Fibroblast of the aortic adventitia (primary cell): ENCODE data around the gene HEPACAM2. TPM values are rescaled to one million over a fixed set of nuclear protein-coding genes. Genes with fewer than 3 reads are reported as not detected.

ENCODE experiments used
- DNase-seq: peaks from one replicate; pipeline ENCODE4 v3.0.0-alpha.2; 2010; ENCODE audit warnings: low read depth
- H3K4me3 ChIP-seq: 2 replicates; pipeline ENCODE4 v1.5.1; 2011; ENCODE audit warnings: low read depth, mild to moderate bottlenecking, control low read depth, low read length, moderate library complexity
- total RNA-seq: library from RNA; depleted of rRNA; stranded (reverse); fragments of >200 nt; gene quantifications from 2 replicates; pipeline ENCODE4 v1.2.3, GENCODE V29; 2012; ENCODE audit warnings: low replicate concordance
- TF ChIP-seq, protein P1 (sequence below): IDR thresholded peaks from 2 replicates; pipeline ENCODE4 v1.5.1; 2011; ENCODE audit warnings: mild to moderate bottlenecking, low read length, control low read depth, inconsistent platforms; ENCODE audit not compliant: insufficient read depth

Gene HEPACAM2
- total RNA-seq, 1 donor: not detected

DNA sequence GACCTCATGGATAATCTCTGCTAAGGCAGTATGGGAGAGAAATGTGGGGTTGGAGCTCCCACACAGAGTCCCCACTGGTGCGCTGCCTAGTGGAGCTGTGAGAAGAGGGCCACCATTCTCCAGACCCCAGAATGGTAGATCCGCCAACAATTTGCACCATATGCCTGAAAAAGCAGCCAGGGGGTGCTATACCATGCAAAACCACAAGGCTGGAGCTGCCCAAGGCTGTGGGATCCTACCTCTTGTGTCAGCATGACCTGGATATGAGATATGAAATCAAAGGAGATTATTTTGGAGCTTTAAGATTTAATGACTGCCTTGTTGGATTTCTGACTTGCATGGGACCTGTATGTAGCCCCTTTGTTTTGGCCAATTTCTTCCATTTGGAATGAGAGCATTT is 51.0 kb downstream of the HEPACAM2 start:
- TF ChIP-seq, protein P1, sequence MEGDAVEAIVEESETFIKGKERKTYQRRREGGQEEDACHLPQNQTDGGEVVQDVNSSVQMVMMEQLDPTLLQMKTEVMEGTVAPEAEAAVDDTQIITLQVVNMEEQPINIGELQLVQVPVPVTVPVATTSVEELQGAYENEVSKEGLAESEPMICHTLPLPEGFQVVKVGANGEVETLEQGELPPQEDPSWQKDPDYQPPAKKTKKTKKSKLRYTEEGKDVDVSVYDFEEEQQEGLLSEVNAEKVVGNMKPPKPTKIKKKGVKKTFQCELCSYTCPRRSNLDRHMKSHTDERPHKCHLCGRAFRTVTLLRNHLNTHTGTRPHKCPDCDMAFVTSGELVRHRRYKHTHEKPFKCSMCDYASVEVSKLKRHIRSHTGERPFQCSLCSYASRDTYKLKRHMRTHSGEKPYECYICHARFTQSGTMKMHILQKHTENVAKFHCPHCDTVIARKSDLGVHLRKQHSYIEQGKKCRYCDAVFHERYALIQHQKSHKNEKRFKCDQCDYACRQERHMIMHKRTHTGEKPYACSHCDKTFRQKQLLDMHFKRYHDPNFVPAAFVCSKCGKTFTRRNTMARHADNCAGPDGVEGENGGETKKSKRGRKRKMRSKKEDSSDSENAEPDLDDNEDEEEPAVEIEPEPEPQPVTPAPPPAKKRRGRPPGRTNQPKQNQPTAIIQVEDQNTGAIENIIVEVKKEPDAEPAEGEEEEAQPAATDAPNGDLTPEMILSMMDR: peak; percentile 3
- DNase-seq: no peak
- no peak overlapping the region for H3K4me3 ChIP-seq

DNA sequence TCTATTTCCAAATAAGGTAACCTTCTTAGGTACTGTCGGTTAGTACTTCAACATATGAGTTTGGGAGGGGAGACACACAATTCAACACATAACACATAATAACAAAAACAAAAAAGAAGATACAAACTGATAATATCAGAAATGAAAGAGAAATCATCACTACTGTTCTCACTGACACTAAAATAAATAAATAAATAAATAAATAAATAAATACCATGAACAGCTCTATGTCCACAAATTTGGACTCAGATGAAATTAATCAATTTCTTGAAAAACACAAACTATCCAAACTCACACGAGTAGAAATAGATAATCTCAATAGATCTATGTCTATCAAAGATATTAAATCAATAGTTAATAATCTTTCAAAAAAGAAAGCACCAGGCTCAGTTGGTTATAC is 53.6 kb downstream of the HEPACAM2 start:
- H3K4me3 ChIP-seq: no peak overlapping the region
- DNase-seq: no peak
- TF ChIP-seq, protein P1: no peak

DNA sequence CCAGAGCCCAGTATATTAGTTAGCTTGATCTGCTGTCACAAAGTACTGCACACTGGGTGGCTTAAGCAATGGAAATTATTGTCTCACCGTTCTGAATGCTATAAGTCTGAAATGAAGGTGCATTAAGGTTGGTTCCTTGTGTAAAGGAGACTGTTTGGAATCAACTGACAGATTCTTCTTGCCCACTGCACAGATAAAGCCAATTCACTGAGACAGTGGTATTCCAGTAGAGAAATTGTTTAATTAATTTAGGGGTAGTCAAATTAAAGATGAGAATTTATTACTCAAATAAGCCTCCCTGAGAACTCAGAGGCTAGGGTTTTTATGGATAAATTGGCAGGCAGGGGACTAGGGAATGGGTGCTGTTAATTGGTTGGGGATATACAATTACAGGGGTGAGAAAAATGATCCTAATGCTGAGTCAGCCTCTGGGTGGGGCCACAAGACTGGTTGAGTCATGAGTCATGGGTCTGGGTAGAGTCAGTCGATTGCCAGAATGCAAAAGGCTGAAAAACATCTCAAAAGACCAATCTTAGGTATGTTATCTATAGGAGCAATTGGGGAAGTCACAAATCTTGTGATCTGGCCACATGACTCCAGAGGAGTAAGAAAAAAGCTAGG is 54.6 kb downstream of the HEPACAM2 start:
- TF ChIP-seq, protein P1: no peak
- peak; percentile 21 for DNase-seq
- no peak overlapping the region for H3K4me3 ChIP-seq

DNA sequence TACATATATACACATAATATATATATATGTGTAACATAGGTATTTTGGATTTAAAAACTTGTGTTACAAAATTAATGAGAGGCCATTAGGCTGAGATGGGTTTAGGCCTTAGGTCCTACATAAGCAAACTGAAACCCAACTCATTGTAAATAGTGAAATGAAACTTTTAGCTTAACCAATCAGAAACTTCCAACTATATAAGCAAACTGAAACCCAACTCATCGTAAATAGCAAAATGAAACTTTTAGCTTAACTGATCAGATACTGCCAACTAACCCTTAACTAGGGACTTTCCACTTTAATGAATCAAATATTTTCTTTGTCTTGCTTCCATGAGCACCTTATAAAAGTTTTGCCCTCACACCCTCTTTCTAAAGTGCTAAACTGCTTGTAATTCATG is 60.8 kb downstream of the HEPACAM2 start:
- H3K4me3 ChIP-seq: no peak overlapping the region
- TF ChIP-seq, protein P1: no peak
- DNase-seq: no peak

DNA sequence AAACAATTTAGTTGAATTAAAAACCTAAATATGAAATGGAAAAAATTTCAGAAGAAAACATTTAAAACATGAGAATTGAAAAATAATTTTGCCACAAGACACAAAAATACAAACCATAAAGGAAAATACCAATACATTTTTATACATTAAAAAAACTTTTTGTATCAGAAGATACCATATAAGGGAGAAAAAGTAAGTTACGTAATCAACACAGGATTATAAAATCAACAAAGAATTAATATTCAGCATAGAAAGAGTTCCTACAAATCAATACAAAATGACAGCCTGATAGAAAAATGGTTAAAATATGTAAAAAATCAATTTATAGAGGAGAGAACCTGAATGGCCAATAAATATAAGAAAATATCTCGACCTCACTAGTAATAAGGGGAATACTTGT is 61.5 kb downstream of the HEPACAM2 start:
- no peak for DNase-seq
- TF ChIP-seq, protein P1: no peak
- H3K4me3 ChIP-seq: no peak overlapping the region

DNA sequence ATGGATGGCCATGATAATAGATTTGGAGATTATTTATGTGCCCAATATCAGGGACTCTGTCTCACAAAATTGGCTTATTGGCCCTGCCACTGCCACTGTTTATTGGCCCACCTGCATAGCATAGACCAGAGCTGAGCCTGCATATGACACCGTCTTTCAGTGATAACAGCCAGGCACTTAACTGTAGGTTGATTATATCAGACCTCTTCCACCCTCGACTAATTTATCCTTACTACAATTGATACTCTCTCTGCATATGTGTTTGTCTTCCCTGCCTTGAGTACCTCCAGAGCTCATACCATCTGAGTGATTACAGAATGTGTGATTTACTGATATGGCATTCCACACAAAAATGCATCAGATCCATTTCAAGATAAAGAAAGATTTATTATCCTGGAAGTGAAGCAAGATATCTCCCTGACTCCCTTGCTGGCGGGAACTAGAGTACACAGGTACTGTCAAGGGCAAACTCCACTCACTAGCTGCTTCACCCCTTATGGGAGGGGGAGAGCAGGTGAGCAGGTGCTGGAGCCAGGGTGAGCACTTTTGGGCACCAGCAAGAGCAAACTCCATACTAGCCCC is 65.0 kb downstream of the HEPACAM2 start:
- TF ChIP-seq, protein P1: no peak
- H3K4me3 ChIP-seq: no peak overlapping the region
- DNase-seq: no peak

DNA sequence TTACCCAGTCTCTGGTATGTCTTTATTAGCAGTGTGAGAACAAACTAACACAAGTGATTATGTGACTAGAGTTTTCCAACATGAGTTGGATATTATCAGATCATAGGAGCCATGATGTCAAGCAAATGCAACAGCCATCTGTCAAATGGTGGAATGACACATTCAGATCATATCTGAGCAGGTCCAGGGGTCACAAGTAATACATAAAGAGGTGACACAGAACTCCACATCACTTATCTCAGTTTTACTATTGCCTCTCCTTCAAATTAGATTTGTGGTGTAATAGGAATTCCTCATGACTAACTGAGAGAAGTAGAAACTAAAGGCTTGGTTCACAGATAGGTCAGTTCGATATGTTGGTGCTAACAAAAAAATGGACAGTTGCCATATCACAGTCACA is 65.9 kb downstream of the HEPACAM2 start:
- TF ChIP-seq, protein P1: no peak
- DNase-seq: peak; percentile 21
- no peak overlapping the region for H3K4me3 ChIP-seq
